Vagina (tissue), 2 donors: ENCODE data around the gene AP2A1. TPM values are rescaled to one million over a fixed set of nuclear protein-coding genes. Genes with fewer than 3 reads are reported as not detected.

Experiments
- DNase-seq, 2 donors: peaks; one replicate each; pipeline ENCODE4 v3.0.0-alpha.2; 2017; ENCODE audit errors: extremely low spot score in 2 of 2
- H3K27ac ChIP-seq: fragments of 200-600 bp; sonication (generic); one replicate; pipeline ENCODE4 v1.5.1; 2019
- H3K27me3 ChIP-seq: fragments of 200-600 bp; sonication (generic); one replicate; pipeline ENCODE4 v1.5.1; 2019
- H3K36me3 ChIP-seq, 2 donors: fragments of 200-600 bp; sonication (generic); one replicate each; pipeline ENCODE4 v1.5.1; 2017 to 2019
- H3K4me1 ChIP-seq: fragments of 200-600 bp; sonication (generic); one replicate; pipeline ENCODE4 v1.5.1; 2019
- H3K4me3 ChIP-seq, 2 donors: fragments of 200-600 bp; sonication (generic); 1 replicate in 1 of 2; 2 replicates in 1 of 2; pipeline ENCODE4 v1.5.1; 2016 to 2019
- H3K9me3 ChIP-seq: fragments of 200-600 bp; sonication (generic); one replicate; pipeline ENCODE4 v1.5.1; 2019
- POLR2A ChIP-seq, 2 donors: fragments of 450-650 bp; IDR thresholded peaks; one replicate each; pipeline ENCODE4 v1.6.1; 2017; ENCODE audit warnings: antibody characterized with exemption in 2 of 2, mild to moderate bottlenecking in 2 of 2, moderate library complexity in 2 of 2
- POLR2AphosphoS5 ChIP-seq, 2 donors: sonication (generic); formaldehyde crosslinking; IDR thresholded peaks; one replicate each; pipeline ENCODE4 v1.9.0; 2017; ENCODE audit warnings: antibody characterized with exemption in 2 of 2, mild to moderate bottlenecking in 2 of 2, low read depth in 1 of 2; ENCODE audit not compliant: insufficient read depth in 1 of 2
- intact Hi-C: fragments of 100-400 bp; cut with DNase I; formaldehyde crosslinking; loops from one replicate; pipeline ENCODE4 v1.15.1; 2023
- total RNA-seq: library from RNA; depleted of rRNA; stranded (reverse); fragments of >200 nt; gene quantifications from one replicate; pipeline ENCODE4 v1.2.3, GENCODE V29; 2016
- TF ChIP-seq, protein P1 (sequence below), 3 experiments: fragments of 450-650 bp in 2 of 3; fragments of 200-600 bp in 1 of 3; sonication (generic) in 1 of 3; IDR thresholded peaks; one replicate each; pipeline ENCODE4 v1.5.1; 2017 to 2019; ENCODE audit warnings: antibody characterized with exemption in 3 of 3, mild to moderate bottlenecking in 2 of 3, moderate library complexity in 2 of 3

AP2A1 gene
- total RNA-seq, 1 donor from 2014 or later = 80.8 TPM

GRCh38 chr19:49827034-49827433 lies 60.2 kb downstream of the AP2A1 start:
- no peak overlapping the region for H3K4me3 ChIP-seq
- intact Hi-C loops = no loop called here
- H3K36me3 ChIP-seq = peaks cover 0 to 30% of the 10 kb centered on the region in 2 donors
- no peak for DNase-seq
- H3K4me1 ChIP-seq = no peaks in the 10 kb centered on the region
- H3K27me3 ChIP-seq = no peaks in the 10 kb centered on the region
- TF ChIP-seq POLR2A (IDR thresholded peaks at IDR 0.05) (no peak), POLR2AphosphoS5 (IDR thresholded peaks at IDR 0.05; ENCODE audit: insufficient read depth in 1 of 2, low read depth in 1 of 2) (no peak)
- TF ChIP-seq, protein P1, sequence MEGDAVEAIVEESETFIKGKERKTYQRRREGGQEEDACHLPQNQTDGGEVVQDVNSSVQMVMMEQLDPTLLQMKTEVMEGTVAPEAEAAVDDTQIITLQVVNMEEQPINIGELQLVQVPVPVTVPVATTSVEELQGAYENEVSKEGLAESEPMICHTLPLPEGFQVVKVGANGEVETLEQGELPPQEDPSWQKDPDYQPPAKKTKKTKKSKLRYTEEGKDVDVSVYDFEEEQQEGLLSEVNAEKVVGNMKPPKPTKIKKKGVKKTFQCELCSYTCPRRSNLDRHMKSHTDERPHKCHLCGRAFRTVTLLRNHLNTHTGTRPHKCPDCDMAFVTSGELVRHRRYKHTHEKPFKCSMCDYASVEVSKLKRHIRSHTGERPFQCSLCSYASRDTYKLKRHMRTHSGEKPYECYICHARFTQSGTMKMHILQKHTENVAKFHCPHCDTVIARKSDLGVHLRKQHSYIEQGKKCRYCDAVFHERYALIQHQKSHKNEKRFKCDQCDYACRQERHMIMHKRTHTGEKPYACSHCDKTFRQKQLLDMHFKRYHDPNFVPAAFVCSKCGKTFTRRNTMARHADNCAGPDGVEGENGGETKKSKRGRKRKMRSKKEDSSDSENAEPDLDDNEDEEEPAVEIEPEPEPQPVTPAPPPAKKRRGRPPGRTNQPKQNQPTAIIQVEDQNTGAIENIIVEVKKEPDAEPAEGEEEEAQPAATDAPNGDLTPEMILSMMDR (IDR thresholded peaks at IDR 0.05) = no peak
- no peak overlapping the region for H3K27ac ChIP-seq
- no peaks in the 10 kb centered on the region for H3K9me3 ChIP-seq

DNA sequence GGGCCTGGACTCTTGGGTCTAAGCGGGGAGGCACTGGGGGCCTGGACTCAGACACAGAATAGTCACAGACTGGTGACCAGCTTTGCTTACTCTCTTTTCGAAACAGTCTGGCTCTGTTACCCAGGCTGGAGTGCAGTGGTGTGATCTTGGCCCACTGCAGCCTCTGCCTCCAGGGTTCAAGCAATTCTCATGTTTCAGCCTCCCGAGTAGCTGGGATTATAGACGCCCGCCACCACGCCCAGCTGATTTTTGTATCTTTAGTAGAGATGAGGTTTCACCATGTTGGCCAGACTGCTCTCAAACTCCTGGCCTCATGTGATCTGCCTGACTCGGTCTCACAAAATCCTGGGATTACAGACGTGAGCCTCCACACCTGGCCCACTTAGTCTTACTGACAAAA lies 62.4 kb downstream of the AP2A1 start:
- no peaks in the 10 kb centered on the region for H3K4me1 ChIP-seq
- no peaks in the 10 kb centered on the region for H3K27me3 ChIP-seq
- peaks cover 3 to 42% of the 10 kb centered on the region in 2 donors for H3K36me3 ChIP-seq
- TF ChIP-seq, protein P1 (IDR thresholded peaks at IDR 0.05) = no peak
- TF ChIP-seq POLR2A (IDR thresholded peaks at IDR 0.05) = no peak
- no peak for TF ChIP-seq POLR2AphosphoS5 (IDR thresholded peaks at IDR 0.05; ENCODE audit: insufficient read depth in 1 of 2, low read depth in 1 of 2)
- DNase-seq = no peak
- H3K9me3 ChIP-seq = no peaks in the 10 kb centered on the region
- no peak overlapping the region for H3K27ac ChIP-seq
- intact Hi-C loops = no loop called here
- H3K4me3 ChIP-seq = no peak overlapping the region

DNA sequence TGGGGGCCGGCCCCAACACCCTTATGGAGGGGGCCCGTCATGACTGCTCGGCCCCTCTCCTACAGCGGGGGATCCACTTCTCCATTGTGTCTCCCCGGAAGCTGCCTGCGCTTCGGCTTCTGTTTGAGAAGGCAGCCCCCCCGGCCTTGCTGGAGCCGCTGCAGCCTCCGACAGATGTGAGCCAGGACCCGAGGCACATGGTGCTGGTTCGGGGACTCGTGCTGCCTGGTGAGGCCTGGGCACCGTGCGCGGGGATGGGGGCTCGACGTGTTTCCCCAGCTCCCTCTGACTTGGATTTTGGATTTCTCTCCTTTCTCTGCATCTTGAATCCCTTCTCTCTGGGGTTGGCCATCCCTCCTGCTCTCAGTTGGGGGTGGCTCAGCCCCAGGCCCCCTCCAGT lies 62.9 kb downstream of the AP2A1 start:
- H3K4me3 ChIP-seq = no peak overlapping the region
- no peaks in the 10 kb centered on the region for H3K9me3 ChIP-seq
- H3K36me3 ChIP-seq = peaks cover 3 to 48% of the 10 kb centered on the region in 2 donors
- no peak for TF ChIP-seq POLR2AphosphoS5 (IDR thresholded peaks at IDR 0.05; ENCODE audit: insufficient read depth in 1 of 2, low read depth in 1 of 2)
- TF ChIP-seq, protein P1 (IDR thresholded peaks at IDR 0.05) = no peak
- TF ChIP-seq POLR2A (IDR thresholded peaks at IDR 0.05) = no peak
- DNase-seq = no peak
- intact Hi-C loops = no loop called here
- no peak overlapping the region for H3K27ac ChIP-seq
- H3K27me3 ChIP-seq = no peaks in the 10 kb centered on the region
- no peaks in the 10 kb centered on the region for H3K4me1 ChIP-seq

- Histone ChIP-seq H3K9me3 (no peaks in the 10 kb centered on the region), H3K4me1 (no peaks in the 10 kb centered on the region), H3K27ac (no peak overlapping the region), H3K4me3 (no peak overlapping the region), H3K36me3 (peaks cover 3 to 58% of the 10 kb centered on the region in 2 donors), H3K27me3 (no peaks in the 10 kb centered on the region)
- DNase-seq = no peak
- no peak for TF ChIP-seq POLR2AphosphoS5 (IDR thresholded peaks at IDR 0.05; ENCODE audit: insufficient read depth in 1 of 2, low read depth in 1 of 2)
- TF ChIP-seq POLR2A (IDR thresholded peaks at IDR 0.05) = no peak
- TF ChIP-seq, protein P1 (IDR thresholded peaks at IDR 0.05) = no peak
- intact Hi-C loops = no loop called here
Observed at GRCh38 chr19:49830766-49831165, 64.0 kb downstream of the AP2A1 start.

DNA sequence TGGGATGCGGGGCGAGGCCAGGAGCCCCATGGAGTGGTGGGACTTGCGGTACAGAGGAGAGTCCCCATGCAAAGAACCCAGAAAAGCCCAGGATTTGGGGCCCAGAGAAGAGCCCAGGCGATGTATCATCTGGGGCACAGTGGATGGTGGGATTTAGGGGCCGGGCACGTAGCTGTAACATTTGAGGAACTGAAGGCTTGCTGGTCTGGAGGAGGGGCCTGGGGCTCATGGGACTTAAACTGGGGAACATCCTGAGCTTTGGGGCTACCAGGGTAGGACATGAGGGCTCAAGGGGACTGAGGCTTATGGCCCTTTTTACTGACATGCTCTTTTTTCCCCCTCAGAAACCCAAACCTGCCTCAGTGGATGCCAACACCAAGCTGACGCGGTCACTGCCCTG lies 64.8 kb downstream of the AP2A1 start:
- TF ChIP-seq, protein P1 (IDR thresholded peaks at IDR 0.05) = no peak
- TF ChIP-seq POLR2A (IDR thresholded peaks at IDR 0.05) = no peak
- TF ChIP-seq POLR2AphosphoS5 (IDR thresholded peaks at IDR 0.05; ENCODE audit: insufficient read depth in 1 of 2, low read depth in 1 of 2) = no peak
- Histone ChIP-seq H3K27ac (no peak overlapping the region), H3K4me1 (no peaks in the 10 kb centered on the region), H3K27me3 (no peaks in the 10 kb centered on the region), H3K9me3 (no peaks in the 10 kb centered on the region), H3K4me3 (no peak overlapping the region), H3K36me3 (peaks cover 3 to 66% of the 10 kb centered on the region in 2 donors)
- intact Hi-C loops = no loop called here
- DNase-seq = no peak
